H1 (cell line): ENCODE data around the gene LHX5. TPM values are rescaled to one million over a fixed set of nuclear protein-coding genes. Genes with fewer than 3 reads are reported as not detected.

Experiments
- CTCF ChIP-seq, 3 experiments: IDR thresholded peaks; 1 replicate in 2 of 3; 2 replicates in 1 of 3; pipeline versions ENCODE4 v1.5.1 to v1.6.1; 2011; ENCODE audit warnings: low read length in 3 of 3, mild to moderate bottlenecking in 3 of 3, inconsistent platforms in 2 of 3, low read depth in 1 of 3, moderate library complexity in 1 of 3; ENCODE audit not compliant: insufficient read depth in 1 of 3; ENCODE audit errors: control extremely low read depth in 1 of 3
- MAFK ChIP-seq: IDR thresholded peaks from 2 replicates; pipeline ENCODE4 v1.6.1; 2012; ENCODE audit warnings: low read depth, mild to moderate bottlenecking, improper control_type of control experiment, low read length
- polyA plus RNA-seq, 7 experiments: library from polyadenylated mRNA; depleted of rRNA in 3 of 7; stranded (reverse) in 5 of 7; unstranded in 2 of 7; fragments of >200 nt in 5 of 7; fragments of 200-250 nt in 2 of 7; gene quantifications; 1 replicate in 5 of 7; 2 replicates in 1 of 7; 4 replicates in 1 of 7; pipeline versions ENCODE4 v1.2.1 to v1.2.3, GENCODE V29; 2011 to 2013; ENCODE audit warnings: missing spikeins in 2 of 7, mixed read lengths in 2 of 7
- total RNA-seq: library from RNA; stranded (reverse); fragmentation: NEBNext Ultra II Directional; extraction: Animal tissue kit (Norgen Biotek cat#: 25700); gene quantifications from 2 replicates; pipeline ENCODE4 v1.2.1, GENCODE V29; 2021
- TF ChIP-seq, protein P1 (sequence below): fragments of 300-600 bp; sonication (generic); IDR thresholded peaks from 2 replicates; pipeline ENCODE4 v1.7.1; 2012; ENCODE audit warnings: low read length, moderate library complexity, mild to moderate bottlenecking, inconsistent platforms; ENCODE audit not compliant: insufficient replicate concordance

LHX5 gene
- total and polyA plus RNA-seq, 2 of the 8 experiments (the other 6 are each of a cell fraction or from before 2014, with no cell fraction given) = 0.47 to 1.1 TPM

DNA sequence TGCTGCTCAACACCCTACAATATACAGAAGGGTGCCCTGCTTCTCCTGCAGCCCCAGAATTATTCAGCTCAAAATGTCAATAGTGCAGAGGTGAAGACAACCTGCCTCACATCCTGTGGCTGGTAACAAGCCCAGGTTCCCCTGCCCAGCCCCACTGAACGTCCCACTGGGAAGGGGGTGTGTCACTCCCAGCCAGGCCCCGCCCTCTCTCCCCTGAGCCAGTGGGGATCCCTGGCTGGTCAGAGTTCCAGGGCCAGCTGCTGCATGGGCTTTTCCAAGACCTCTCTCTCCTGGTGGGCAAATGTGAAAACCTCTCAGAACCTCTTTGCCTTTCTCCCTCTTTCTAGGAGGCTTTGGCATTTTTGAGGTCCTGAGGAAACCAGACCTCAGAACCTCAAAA lies 13.7 kb upstream of the LHX5 start (continued):
- TF ChIP-seq, protein P1, sequence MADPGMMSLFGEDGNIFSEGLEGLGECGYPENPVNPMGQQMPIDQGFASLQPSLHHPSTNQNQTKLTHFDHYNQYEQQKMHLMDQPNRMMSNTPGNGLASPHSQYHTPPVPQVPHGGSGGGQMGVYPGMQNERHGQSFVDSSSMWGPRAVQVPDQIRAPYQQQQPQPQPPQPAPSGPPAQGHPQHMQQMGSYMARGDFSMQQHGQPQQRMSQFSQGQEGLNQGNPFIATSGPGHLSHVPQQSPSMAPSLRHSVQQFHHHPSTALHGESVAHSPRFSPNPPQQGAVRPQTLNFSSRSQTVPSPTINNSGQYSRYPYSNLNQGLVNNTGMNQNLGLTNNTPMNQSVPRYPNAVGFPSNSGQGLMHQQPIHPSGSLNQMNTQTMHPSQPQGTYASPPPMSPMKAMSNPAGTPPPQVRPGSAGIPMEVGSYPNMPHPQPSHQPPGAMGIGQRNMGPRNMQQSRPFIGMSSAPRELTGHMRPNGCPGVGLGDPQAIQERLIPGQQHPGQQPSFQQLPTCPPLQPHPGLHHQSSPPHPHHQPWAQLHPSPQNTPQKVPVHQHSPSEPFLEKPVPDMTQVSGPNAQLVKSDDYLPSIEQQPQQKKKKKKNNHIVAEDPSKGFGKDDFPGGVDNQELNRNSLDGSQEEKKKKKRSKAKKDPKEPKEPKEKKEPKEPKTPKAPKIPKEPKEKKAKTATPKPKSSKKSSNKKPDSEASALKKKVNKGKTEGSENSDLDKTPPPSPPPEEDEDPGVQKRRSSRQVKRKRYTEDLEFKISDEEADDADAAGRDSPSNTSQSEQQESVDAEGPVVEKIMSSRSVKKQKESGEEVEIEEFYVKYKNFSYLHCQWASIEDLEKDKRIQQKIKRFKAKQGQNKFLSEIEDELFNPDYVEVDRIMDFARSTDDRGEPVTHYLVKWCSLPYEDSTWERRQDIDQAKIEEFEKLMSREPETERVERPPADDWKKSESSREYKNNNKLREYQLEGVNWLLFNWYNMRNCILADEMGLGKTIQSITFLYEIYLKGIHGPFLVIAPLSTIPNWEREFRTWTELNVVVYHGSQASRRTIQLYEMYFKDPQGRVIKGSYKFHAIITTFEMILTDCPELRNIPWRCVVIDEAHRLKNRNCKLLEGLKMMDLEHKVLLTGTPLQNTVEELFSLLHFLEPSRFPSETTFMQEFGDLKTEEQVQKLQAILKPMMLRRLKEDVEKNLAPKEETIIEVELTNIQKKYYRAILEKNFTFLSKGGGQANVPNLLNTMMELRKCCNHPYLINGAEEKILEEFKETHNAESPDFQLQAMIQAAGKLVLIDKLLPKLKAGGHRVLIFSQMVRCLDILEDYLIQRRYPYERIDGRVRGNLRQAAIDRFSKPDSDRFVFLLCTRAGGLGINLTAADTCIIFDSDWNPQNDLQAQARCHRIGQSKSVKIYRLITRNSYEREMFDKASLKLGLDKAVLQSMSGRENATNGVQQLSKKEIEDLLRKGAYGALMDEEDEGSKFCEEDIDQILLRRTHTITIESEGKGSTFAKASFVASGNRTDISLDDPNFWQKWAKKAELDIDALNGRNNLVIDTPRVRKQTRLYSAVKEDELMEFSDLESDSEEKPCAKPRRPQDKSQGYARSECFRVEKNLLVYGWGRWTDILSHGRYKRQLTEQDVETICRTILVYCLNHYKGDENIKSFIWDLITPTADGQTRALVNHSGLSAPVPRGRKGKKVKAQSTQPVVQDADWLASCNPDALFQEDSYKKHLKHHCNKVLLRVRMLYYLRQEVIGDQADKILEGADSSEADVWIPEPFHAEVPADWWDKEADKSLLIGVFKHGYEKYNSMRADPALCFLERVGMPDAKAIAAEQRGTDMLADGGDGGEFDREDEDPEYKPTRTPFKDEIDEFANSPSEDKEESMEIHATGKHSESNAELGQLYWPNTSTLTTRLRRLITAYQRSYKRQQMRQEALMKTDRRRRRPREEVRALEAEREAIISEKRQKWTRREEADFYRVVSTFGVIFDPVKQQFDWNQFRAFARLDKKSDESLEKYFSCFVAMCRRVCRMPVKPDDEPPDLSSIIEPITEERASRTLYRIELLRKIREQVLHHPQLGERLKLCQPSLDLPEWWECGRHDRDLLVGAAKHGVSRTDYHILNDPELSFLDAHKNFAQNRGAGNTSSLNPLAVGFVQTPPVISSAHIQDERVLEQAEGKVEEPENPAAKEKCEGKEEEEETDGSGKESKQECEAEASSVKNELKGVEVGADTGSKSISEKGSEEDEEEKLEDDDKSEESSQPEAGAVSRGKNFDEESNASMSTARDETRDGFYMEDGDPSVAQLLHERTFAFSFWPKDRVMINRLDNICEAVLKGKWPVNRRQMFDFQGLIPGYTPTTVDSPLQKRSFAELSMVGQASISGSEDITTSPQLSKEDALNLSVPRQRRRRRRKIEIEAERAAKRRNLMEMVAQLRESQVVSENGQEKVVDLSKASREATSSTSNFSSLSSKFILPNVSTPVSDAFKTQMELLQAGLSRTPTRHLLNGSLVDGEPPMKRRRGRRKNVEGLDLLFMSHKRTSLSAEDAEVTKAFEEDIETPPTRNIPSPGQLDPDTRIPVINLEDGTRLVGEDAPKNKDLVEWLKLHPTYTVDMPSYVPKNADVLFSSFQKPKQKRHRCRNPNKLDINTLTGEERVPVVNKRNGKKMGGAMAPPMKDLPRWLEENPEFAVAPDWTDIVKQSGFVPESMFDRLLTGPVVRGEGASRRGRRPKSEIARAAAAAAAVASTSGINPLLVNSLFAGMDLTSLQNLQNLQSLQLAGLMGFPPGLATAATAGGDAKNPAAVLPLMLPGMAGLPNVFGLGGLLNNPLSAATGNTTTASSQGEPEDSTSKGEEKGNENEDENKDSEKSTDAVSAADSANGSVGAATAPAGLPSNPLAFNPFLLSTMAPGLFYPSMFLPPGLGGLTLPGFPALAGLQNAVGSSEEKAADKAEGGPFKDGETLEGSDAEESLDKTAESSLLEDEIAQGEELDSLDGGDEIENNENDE = no peak
- TF ChIP-seq MAFK = no peak
- TF ChIP-seq CTCF (IDR thresholded peaks at IDR 0.05; ENCODE audit: control extremely low read depth in 1 of 3, insufficient read depth in 1 of 3, low read depth in 1 of 3, low read length in 3 of 3) = no peak
- TF ChIP-seq, all 59 proteins: peak for 0
